SU-DHL-6 (cell line): ENCODE data around the gene CALHM2.

Experiments used
- CTCF ChIP-seq: fragments of 200-600 bp; sonication (generic); IDR thresholded peaks from one replicate; pipeline ENCODE4 v1.5.1; 2017; ENCODE audit warnings: antibody characterized with exemption, mild to moderate bottlenecking, low read length, moderate library complexity; ENCODE audit not compliant: insufficient read depth, poor library complexity, severe bottlenecking
- EZH2phosphoT487 ChIP-seq: fragments of 200-600 bp; sonication (generic), shearing (Covaris generic); conservative IDR thresholded peaks from 2 replicates; pipeline ENCODE4 v1.6.1; 2018; ENCODE audit warnings: mild to moderate bottlenecking, antibody characterized with exemption, low read length, moderate library complexity, mixed read lengths

- no peak for TF ChIP-seq CTCF
- no peak for TF ChIP-seq EZH2phosphoT487
These were observed 22.5 kb downstream of the CALHM2 start for GRCh38 chr10:103429647-103430046.
